ENCODE results near the gene SMIM15. TPM values are rescaled to one million over a fixed set of nuclear protein-coding genes. Genes with fewer than 3 reads are reported as not detected.

SMIM15 gene
- total and polyA plus RNA-seq, 2 of the 4 experiments (the other 2 are of a cell fraction) = 49.7 to 94.3 TPM

GRCh38 chr5:61137835-61138234 is 24.4 kb downstream of the SMIM15 start:
- H3K27me3 ChIP-seq (ENCODE audit: control insufficient read depth, insufficient read depth, low read length) = no peaks in the 10 kb centered on the region
- H3K9ac ChIP-seq (ENCODE audit: low read depth, low read length) = no peak overlapping the region
- no peak overlapping the region for H2BK5ac ChIP-seq (ENCODE audit: low read depth, low read length, poor library complexity, severe bottlenecking)
- H3K36me3 ChIP-seq (ENCODE audit: control insufficient read depth, insufficient read depth, low read length) = no peaks in the 10 kb centered on the region
- no peak overlapping the region for H3K18ac ChIP-seq (ENCODE audit: low read depth, low read length)
- dilution Hi-C loops (cut with HindIII; ENCODE audit: low sequenced_read_pairs, unreplicated experiment) (no loop called here), intact Hi-C loops (cut with micrococcal nuclease) (no loop called here), in situ Hi-C loops (cut with MboI; ENCODE audit: low sequenced_read_pairs) (no loop called here)
- H3K56ac ChIP-seq (ENCODE audit: extremely low read depth, insufficient read depth, low read length) = no peak overlapping the region
- H4K91ac ChIP-seq (ENCODE audit: insufficient read depth, low read depth, low read length) = no peak overlapping the region
- no TSS peak for BruUV-seq (replicated peaks)
- H4K8ac ChIP-seq (ENCODE audit: low read depth in 2 of 2, low read length in 2 of 2) = no peak overlapping the region
- no peak overlapping the region for H4K5ac ChIP-seq (ENCODE audit: low read depth, low read length)
- WGBS, 2 experiments (ENCODE audit: extremely low coverage in 2 of 2, insufficient read length in 1 of 2) = 100% methylated on average over 1 of the region's 1 CpG; no CpG with 5 or more reads in 1 of the 2 experiments
- H3K4ac ChIP-seq (ENCODE audit: low read depth, low read length) = no peak overlapping the region
- no peaks in the 10 kb centered on the region; the same call in 1 of the 2 replicates for H3K9me1 ChIP-seq (ENCODE audit: insufficient read depth, low read length)
- DNase-seq (no peak), ATAC-seq (ENCODE audit: low read depth) (no peak)
- H2BK20ac ChIP-seq (ENCODE audit: low read depth, low read length) = no peak overlapping the region
- H3K27ac ChIP-seq (ENCODE audit: insufficient read depth, low read length) = no peak overlapping the region
- H2BK120ac ChIP-seq (ENCODE audit: low read depth, low read length) = no peak overlapping the region
- H2AK5ac ChIP-seq (ENCODE audit: low read depth, low read length) = no peak overlapping the region
- H2AFZ ChIP-seq (replicated peaks; ENCODE audit: low read length, poor library complexity) = no peak overlapping the region
- H2BK15ac ChIP-seq (ENCODE audit: low read depth, low read length) = no peak overlapping the region
- no peaks in the 10 kb centered on the region for H3K4me1 ChIP-seq (ENCODE audit: control insufficient read depth, insufficient read depth, low read length)
- TF ChIP-seq RAD21 (IDR thresholded peaks at IDR 0.05; ENCODE audit: low read length) = no peak
- H3K4me3 ChIP-seq (ENCODE audit: insufficient read depth, low read depth, low read length) = no peak overlapping the region
- peaks cover 0 to 3% of the 10 kb centered on the region in 2 experiments; a peak in 1 of 4 replicates for H3K79me1 ChIP-seq (ENCODE audit: low read depth in 1 of 2, low read length in 2 of 2)
- H2AK9ac ChIP-seq (replicated peaks; ENCODE audit: low read depth, low read length, poor library complexity) = no peak overlapping the region
- ChIA-PET POLR2A (ENCODE audit: unreplicated experiment) (no interaction called here), CTCF (no interaction called here)
- no peak overlapping the region for H3K14ac ChIP-seq (replicated peaks; ENCODE audit: low read depth, low read length)
- no peaks in the 10 kb centered on the region; the same call in 1 of the 2 replicates for H4K20me1 ChIP-seq (ENCODE audit: insufficient read depth, low read length)
- no peak overlapping the region for H3K23ac ChIP-seq (ENCODE audit: low read depth, low read length)
- no peak overlapping the region for H3K4me2 ChIP-seq (ENCODE audit: low read depth, low read length)
- H3K9me3 ChIP-seq (ENCODE audit: control insufficient read depth, insufficient read depth, low read length) = no peaks in the 10 kb centered on the region
